K562 (cell line): Measurements from ENCODE around the gene LAPTM5. TPM values are rescaled to one million over a fixed set of nuclear protein-coding genes. Genes with fewer than 3 reads are reported as not detected.

Experiments used
- BMI1 ChIP-seq: fragments of 150-350 bp; IDR thresholded peaks from 2 replicates; pipeline ENCODE4 v1.6.1; 2014; ENCODE audit warnings: low read length
- CBFA2T2 ChIP-seq: fragments of 450-650 bp; conservative IDR thresholded peaks from 2 replicates; pipeline ENCODE4 v1.6.1; 2017; ENCODE audit warnings: mild to moderate bottlenecking
- CHD1 ChIP-seq: fragments of 200-600 bp; sonication (generic); IDR thresholded peaks from one replicate; pipeline ENCODE4 v1.6.1; 2012; ENCODE audit warnings: mild to moderate bottlenecking, moderate library complexity, low read length, inconsistent platforms
- ELK1 ChIP-seq: sonication (generic); formaldehyde crosslinking; IDR thresholded peaks from 2 replicates; pipeline ENCODE4 v1.8.1; 2022; ENCODE audit warnings: missing genetic modification reagents
- EP400 ChIP-seq: fragments of 450-650 bp; IDR thresholded peaks from 2 replicates; pipeline ENCODE4 v1.6.1; 2017; ENCODE audit warnings: antibody characterized with exemption, mild to moderate bottlenecking, moderate library complexity
- FOXA3 ChIP-seq, 2 experiments: fragments of 450-650 bp in 1 of 2; sonication (generic) in 1 of 2; formaldehyde crosslinking; IDR thresholded peaks in 1 of 2; conservative IDR thresholded peaks in 1 of 2; 2 replicates each; pipeline versions ENCODE4 v1.4.0 to v1.8.0; 2020 to 2022; ENCODE audit warnings: mild to moderate bottlenecking in 2 of 2, missing genetic modification reagents in 1 of 2
- KLF10 ChIP-seq: fragments of 250-450 bp; sonication (Bioruptor Pico); IDR thresholded peaks from 2 replicates; pipeline ENCODE4 v1.6.1; 2021; ENCODE audit warnings: matching md5 sums
- RBM22 ChIP-seq: fragments of 200-400 bp; formaldehyde crosslinking; IDR thresholded peaks from 2 replicates; pipeline ENCODE4 v1.6.1; 2018; ENCODE audit warnings: low read length, low read depth; ENCODE audit not compliant: poor library complexity, severe bottlenecking
- RNF2 ChIP-seq: sonication (generic); IDR thresholded peaks from 2 replicates; pipeline ENCODE4 v1.6.1; 2016
- SPI1 ChIP-seq: IDR thresholded peaks from 2 replicates; pipeline ENCODE4 v1.6.1; 2011; ENCODE audit warnings: low read depth, low read length, control low read depth, borderline replicate concordance
- SUPT5H ChIP-seq: fragments of 450-650 bp; IDR thresholded peaks from 2 replicates; pipeline ENCODE4 v1.6.1; 2016
- TARDBP ChIP-seq: fragments of 450-650 bp; IDR thresholded peaks from 2 replicates; pipeline ENCODE4 v1.6.1; 2016
- TEAD1 ChIP-seq, 2 experiments: fragments of 450-650 bp in 1 of 2; sonication (generic) in 1 of 2; formaldehyde crosslinking; IDR thresholded peaks; 2 replicates each; pipeline versions ENCODE4 v1.4.0 to v1.8.0; 2020 to 2022; ENCODE audit warnings: mild to moderate bottlenecking in 2 of 2, missing genetic modification reagents in 1 of 2
- ZBTB49 ChIP-seq: sonication (generic); formaldehyde crosslinking; IDR thresholded peaks from 2 replicates; pipeline ENCODE4 v1.8.0; 2022; ENCODE audit warnings: missing genetic modification reagents, mild to moderate bottlenecking, borderline replicate concordance
- ZNF347 ChIP-seq: fragments of 450-650 bp; formaldehyde crosslinking; IDR thresholded peaks from 2 replicates; pipeline ENCODE4 v1.4.0; 2020; ENCODE audit warnings: low read depth, mild to moderate bottlenecking, moderate library complexity
- polyA plus RNA-seq, 8 experiments: library from polyadenylated mRNA; depleted of rRNA in 4 of 8; stranded (reverse) in 5 of 8; unstranded in 3 of 8; fragments of >200 nt; fragmentation: Nextera tagmentation in 2 of 8; fragmentation: Illumina TruSeq in 1 of 8; extraction: Ambion mirVana in 2 of 8; extraction: Trizol in 1 of 8; gene quantifications; 2 replicates each; pipeline versions ENCODE4 v1.2.1 to v1.2.3, GENCODE V29; 2011 to 2014; ENCODE audit warnings: inconsistent platforms in 1 of 8, missing spikeins in 1 of 8
- total RNA-seq, 7 experiments: library from RNA; depleted of rRNA in 6 of 7; stranded (reverse); fragments of >200 nt in 6 of 7; fragmentation: Illumina TruSeq in 2 of 7; extraction: Trizol in 2 of 7; gene quantifications; 2 replicates each; pipeline versions ENCODE4 v1.2.1 to v1.2.3, GENCODE V29; 2011 to 2021; ENCODE audit warnings: low replicate concordance in 1 of 7
- TF ChIP-seq, protein P1 (sequence below): sonication (generic); formaldehyde crosslinking; IDR thresholded peaks from 2 replicates; pipeline ENCODE4 v1.8.1; 2023; ENCODE audit warnings: mild to moderate bottlenecking, missing genetic modification reagents, moderate library complexity
- TF ChIP-seq, protein P2 (sequence below): sonication (generic); formaldehyde crosslinking; IDR thresholded peaks from 2 replicates; pipeline ENCODE4 v1.9.0; 2022; ENCODE audit warnings: mild to moderate bottlenecking, missing genetic modification reagents

The LAPTM5 gene
- total and polyA plus RNA-seq, 9 of the 15 experiments (the other 6 are each of a cell fraction or from before 2014, with no cell fraction given) = 2.4 to 47.3 (median 20.3) TPM

GRCh38 chr1:30758785-30759380 lies 1.3 kb upstream of the LAPTM5 start (continued):
- TF ChIP-seq ZBTB49 (CRISPR knock-in tag) = no peak
- no peak for TF ChIP-seq BMI1
- TF ChIP-seq RNF2 = no peak
- TF ChIP-seq ELK1 (CRISPR knock-in tag) = no peak
- no peak for TF ChIP-seq KLF10
- TF ChIP-seq TARDBP = no peak
- TF ChIP-seq RBM22 = no peak
- TF ChIP-seq ZNF347 (CRISPR knock-in tag) = no peak
- TF ChIP-seq TEAD1 (CRISPR knock-in tag; IDR thresholded peaks at IDR 0.05) = no peak
- TF ChIP-seq, protein P1, sequence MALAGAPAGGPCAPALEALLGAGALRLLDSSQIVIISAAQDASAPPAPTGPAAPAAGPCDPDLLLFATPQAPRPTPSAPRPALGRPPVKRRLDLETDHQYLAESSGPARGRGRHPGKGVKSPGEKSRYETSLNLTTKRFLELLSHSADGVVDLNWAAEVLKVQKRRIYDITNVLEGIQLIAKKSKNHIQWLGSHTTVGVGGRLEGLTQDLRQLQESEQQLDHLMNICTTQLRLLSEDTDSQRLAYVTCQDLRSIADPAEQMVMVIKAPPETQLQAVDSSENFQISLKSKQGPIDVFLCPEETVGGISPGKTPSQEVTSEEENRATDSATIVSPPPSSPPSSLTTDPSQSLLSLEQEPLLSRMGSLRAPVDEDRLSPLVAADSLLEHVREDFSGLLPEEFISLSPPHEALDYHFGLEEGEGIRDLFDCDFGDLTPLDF = no peak
- peak; percentile 62; the same call in 1 of the 2 replicates for TF ChIP-seq SPI1
- no peak for TF ChIP-seq CHD1
- no peak for TF ChIP-seq CBFA2T2
- TF ChIP-seq, protein P2, sequence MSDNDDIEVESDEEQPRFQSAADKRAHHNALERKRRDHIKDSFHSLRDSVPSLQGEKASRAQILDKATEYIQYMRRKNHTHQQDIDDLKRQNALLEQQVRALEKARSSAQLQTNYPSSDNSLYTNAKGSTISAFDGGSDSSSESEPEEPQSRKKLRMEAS (CRISPR knock-in tag) = peak; percentile 16; the same call in 1 of the 2 replicates
- no peak for TF ChIP-seq FOXA3 (CRISPR knock-in tag; conservative IDR thresholded peaks at IDR 0.05 in 1 of 2, IDR thresholded peaks at IDR 0.05 in 1 of 2)
- no peak for TF ChIP-seq EP400
- TF ChIP-seq SUPT5H = no peak
